GM18519 (cell line): ENCODE results near the gene NME4.

Experiments used
- ATAC-seq: cut with Tn5 transposase; IDR thresholded peaks from one replicate; pipeline ENCODE4 v1.9.1; 2021; ENCODE audit warnings: mild to moderate bottlenecking, moderate library complexity; ENCODE audit not compliant: unreplicated experiment, low FRiP score

Gene NME4

GRCh38 chr16:363110-363765 is 33.8 kb upstream of the NME4 start:
- ATAC-seq = no peak

- no peak for ATAC-seq
These were observed 33.1 kb upstream of the NME4 start for GRCh38 chr16:363766-364490.

GRCh38 chr16:364595-365491 is 32.2 kb upstream of the NME4 start:
- no peak for ATAC-seq

GRCh38 chr16:366476-366875 is 30.5 kb upstream of the NME4 start:
- no peak for ATAC-seq

- no peak for ATAC-seq
These were observed 29.6 kb upstream of the NME4 start for GRCh38 chr16:367333-367903.

GRCh38 chr16:368388-369158 is 28.4 kb upstream of the NME4 start:
- no peak for ATAC-seq

GRCh38 chr16:369275-369865 is 27.6 kb upstream of the NME4 start:
- ATAC-seq = no peak

- ATAC-seq = no peak
These were observed 27.0 kb upstream of the NME4 start for GRCh38 chr16:369866-370436.

GRCh38 chr16:370443-370842 is 26.6 kb upstream of the NME4 start, which contains the start of gene MRPL28:
MRPL28 (minus strand) TSS chr16:370538; CDS start chr16:370218, 320 bp downstream.
- peak; percentile 37 for ATAC-seq

GRCh38 chr16:370979-371514 is 26.0 kb upstream of the NME4 start:
- no peak for ATAC-seq

GRCh38 chr16:371515-372301 is 25.3 kb upstream of the NME4 start:
- ATAC-seq = no peak

GRCh38 chr16:372302-372983 is 24.6 kb upstream of the NME4 start:
- no peak for ATAC-seq

GRCh38 chr16:373020-373598 is 23.9 kb upstream of the NME4 start:
- ATAC-seq = no peak

GRCh38 chr16:373848-374615 is 23.0 kb upstream of the NME4 start:
- no peak for ATAC-seq

GRCh38 chr16:374616-374926 is 22.4 kb upstream of the NME4 start:
- no peak for ATAC-seq

GRCh38 chr16:375212-375611 is 21.8 kb upstream of the NME4 start:
- no peak for ATAC-seq
